Suprapubic skin (tissue), 4 donors: ENCODE measurements around the gene VSX1.

ENCODE experiments used
- CTCF ChIP-seq, 2 donors: fragments of 200-600 bp in 1 of 2; fragments of 450-650 bp in 1 of 2; sonication (generic) in 1 of 2; IDR thresholded peaks; one replicate each; pipeline ENCODE4 v1.5.1; 2016 to 2019; ENCODE audit warnings: antibody characterized with exemption in 2 of 2, mild to moderate bottlenecking in 1 of 2, moderate library complexity in 1 of 2
- EP300 ChIP-seq: sonication (generic); formaldehyde crosslinking; IDR thresholded peaks from one replicate; pipeline ENCODE4 v1.6.1; 2017; ENCODE audit warnings: antibody characterized with exemption
- POLR2A ChIP-seq, 2 donors: fragments of 450-650 bp; IDR thresholded peaks; one replicate each; pipeline ENCODE4 v1.6.1; 2017; ENCODE audit warnings: antibody characterized with exemption in 2 of 2, mild to moderate bottlenecking in 2 of 2, moderate library complexity in 2 of 2
- POLR2AphosphoS5 ChIP-seq, 3 donors: sonication (generic); formaldehyde crosslinking; IDR thresholded peaks; one replicate each; pipeline ENCODE4 v1.6.1; 2017; ENCODE audit warnings: antibody characterized with exemption in 3 of 3

- TF ChIP-seq CTCF (IDR thresholded peaks at IDR 0.05) (no peak), POLR2A (IDR thresholded peaks at IDR 0.05) (no peak), POLR2AphosphoS5 (IDR thresholded peaks at IDR 0.05) (no peak), EP300 (no peak)
Measured at GRCh38 chr20:25063546-25063945, 18.4 kb downstream of the VSX1 start.
